Measurements from ENCODE around the gene NRAS.

The NRAS gene

DNA sequence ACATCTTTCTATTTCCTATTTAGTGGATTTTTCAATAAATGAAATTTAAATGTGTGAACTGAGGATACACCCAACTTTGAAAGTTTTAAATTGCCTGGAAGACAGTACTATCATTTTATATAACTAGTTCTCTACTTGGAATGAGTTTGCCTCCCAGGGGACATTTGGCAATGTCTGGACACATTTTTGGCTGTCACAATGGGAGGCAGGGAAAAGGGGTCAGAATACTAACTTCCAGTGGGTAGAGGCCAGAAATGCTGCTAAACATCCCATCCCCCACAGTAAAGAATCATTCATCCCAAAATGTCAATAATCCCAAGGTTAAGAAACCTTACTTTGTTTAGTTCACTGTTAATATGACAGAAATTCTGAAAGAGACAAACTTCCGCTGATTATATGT lies 13.2 kb upstream of the NRAS start:
- no peak for DNase-seq (ENCODE audit: low read depth, low spot score)
- in situ Hi-C loops (cut with HindIII; ENCODE audit: low sequenced_read_pairs), result no loop called here
- H3K4me3 ChIP-seq (ENCODE audit: low read depth, low read length), result no peak overlapping the region
- TF ChIP-seq, protein P1, sequence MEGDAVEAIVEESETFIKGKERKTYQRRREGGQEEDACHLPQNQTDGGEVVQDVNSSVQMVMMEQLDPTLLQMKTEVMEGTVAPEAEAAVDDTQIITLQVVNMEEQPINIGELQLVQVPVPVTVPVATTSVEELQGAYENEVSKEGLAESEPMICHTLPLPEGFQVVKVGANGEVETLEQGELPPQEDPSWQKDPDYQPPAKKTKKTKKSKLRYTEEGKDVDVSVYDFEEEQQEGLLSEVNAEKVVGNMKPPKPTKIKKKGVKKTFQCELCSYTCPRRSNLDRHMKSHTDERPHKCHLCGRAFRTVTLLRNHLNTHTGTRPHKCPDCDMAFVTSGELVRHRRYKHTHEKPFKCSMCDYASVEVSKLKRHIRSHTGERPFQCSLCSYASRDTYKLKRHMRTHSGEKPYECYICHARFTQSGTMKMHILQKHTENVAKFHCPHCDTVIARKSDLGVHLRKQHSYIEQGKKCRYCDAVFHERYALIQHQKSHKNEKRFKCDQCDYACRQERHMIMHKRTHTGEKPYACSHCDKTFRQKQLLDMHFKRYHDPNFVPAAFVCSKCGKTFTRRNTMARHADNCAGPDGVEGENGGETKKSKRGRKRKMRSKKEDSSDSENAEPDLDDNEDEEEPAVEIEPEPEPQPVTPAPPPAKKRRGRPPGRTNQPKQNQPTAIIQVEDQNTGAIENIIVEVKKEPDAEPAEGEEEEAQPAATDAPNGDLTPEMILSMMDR (IDR thresholded peaks at IDR 0.05; ENCODE audit: low read depth, low read length), result no peak

DNA sequence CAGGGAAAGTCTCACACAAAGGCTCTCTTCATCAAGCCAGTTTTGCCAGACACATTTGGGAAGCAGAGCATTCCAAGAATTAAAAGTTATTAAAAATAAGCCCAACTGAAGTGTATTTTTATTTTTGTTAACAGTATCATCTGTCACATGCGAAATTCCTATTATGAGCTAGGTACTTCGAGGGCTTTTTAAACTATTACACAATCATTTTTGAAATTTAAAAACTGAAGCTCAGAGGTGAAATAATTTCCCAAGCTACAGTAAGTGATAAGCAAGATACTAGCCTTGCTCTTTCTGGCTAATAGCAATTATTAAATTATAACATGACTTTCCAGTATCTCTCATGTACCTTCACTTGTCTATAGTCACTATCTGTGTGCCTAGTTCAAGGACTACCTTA lies 12.0 kb upstream of the NRAS start:
- TF ChIP-seq, protein P1 (IDR thresholded peaks at IDR 0.05; ENCODE audit: low read depth, low read length), result no peak
- no peak for DNase-seq (ENCODE audit: low read depth, low spot score)
- in situ Hi-C loops (cut with HindIII; ENCODE audit: low sequenced_read_pairs), result no loop called here
- H3K4me3 ChIP-seq (ENCODE audit: low read depth, low read length), result no peak overlapping the region

DNA sequence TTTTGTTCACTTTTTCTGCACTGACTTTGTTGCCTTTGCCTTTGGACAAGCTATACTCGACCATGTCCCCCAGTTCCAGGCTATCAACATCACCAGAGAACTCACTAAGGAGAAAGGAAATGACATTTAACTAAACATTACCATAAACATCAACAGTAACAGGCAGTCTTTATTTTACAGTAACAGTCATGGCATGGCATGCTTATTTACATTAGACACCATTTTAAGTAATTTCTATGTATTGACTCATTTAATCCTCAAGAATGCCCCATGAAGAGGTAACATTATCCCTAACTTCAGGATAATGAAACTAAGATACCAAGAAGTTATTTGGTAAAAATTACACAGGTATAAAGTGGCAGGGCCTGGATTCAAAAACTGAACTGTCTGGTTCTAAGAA lies 8.7 kb upstream of the NRAS start:
- DNase-seq (ENCODE audit: low read depth, low spot score), result no peak
- TF ChIP-seq, protein P1 (IDR thresholded peaks at IDR 0.05; ENCODE audit: low read depth, low read length), result no peak
- in situ Hi-C loops (cut with HindIII; ENCODE audit: low sequenced_read_pairs), result no loop called here
- no peak overlapping the region for H3K4me3 ChIP-seq (ENCODE audit: low read depth, low read length)

DNA sequence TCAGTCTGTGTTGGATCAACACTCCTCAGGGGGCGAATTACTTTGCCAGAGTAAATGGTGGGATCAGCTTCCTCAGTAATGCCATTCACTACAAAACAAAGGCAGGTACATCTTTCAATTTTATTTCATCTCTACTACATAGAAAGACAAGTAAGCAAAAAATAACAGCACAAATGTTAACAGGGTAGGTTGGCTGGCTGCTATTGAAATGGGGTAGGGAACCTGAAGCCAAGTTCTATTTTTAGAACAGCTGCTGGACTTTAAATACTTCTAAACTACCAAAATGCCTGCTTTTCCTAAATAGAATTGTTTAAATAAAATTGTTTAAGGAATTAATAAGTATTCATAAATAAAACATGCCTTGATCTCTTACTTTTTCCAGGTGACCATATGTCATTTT lies 7.3 kb upstream of the NRAS start:
- DNase-seq (ENCODE audit: low read depth, low spot score), result no peak
- TF ChIP-seq, protein P1 (IDR thresholded peaks at IDR 0.05; ENCODE audit: low read depth, low read length), result no peak
- no peak overlapping the region for H3K4me3 ChIP-seq (ENCODE audit: low read depth, low read length)
- in situ Hi-C loops (cut with HindIII; ENCODE audit: low sequenced_read_pairs), result no loop called here

DNA sequence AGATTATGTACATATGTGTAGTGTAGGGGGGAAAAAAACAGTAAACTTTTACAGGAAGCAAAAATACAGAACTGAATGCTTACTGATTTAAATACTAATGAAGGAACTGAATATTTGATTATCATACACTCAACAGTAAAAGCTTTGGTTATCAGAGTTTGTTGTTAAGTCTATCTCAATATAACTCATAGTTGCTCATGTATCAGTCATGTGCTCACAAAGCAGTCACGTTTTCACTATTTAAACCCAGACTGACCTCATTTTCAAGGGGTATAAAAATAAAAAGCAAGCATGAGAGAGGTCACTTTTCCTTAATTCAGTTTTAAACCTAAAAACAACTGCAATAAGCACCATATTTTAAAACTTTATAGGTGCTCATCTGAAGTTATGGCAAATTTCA lies 6.9 kb upstream of the NRAS start:
- no peak for DNase-seq (ENCODE audit: low read depth, low spot score)
- in situ Hi-C loops (cut with HindIII; ENCODE audit: low sequenced_read_pairs), result no loop called here
- TF ChIP-seq, protein P1 (IDR thresholded peaks at IDR 0.05; ENCODE audit: low read depth, low read length), result no peak

DNA sequence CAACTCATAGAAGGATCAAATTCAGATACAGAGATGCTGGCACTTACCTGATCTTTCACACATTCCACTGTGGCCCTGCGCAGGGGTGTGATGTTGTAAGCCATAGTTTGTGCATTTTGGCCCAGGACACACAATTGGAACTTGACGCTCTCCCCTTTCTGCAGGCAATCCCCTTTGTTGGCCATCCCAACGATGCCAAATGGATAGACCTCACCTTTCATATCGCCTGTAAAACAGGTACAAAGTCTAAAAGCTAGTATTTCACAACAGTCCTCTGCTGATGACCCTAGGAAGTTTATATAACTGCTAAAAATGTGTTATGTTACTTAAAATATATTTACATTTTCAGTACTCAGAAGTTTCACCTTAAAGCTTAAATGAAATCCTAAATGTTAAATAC lies 3.9 kb upstream of the NRAS start:
- TF ChIP-seq, protein P1 (IDR thresholded peaks at IDR 0.05; ENCODE audit: low read depth, low read length), result no peak
- no peak overlapping the region for H3K4me3 ChIP-seq (ENCODE audit: low read depth, low read length)
- DNase-seq (ENCODE audit: low read depth, low spot score), result no peak
- in situ Hi-C loops (cut with HindIII; ENCODE audit: low sequenced_read_pairs), result no loop called here

More for the DNA sequence above, 6.9 kb upstream of the NRAS start:
- H3K4me3 ChIP-seq (ENCODE audit: low read depth, low read length), result no peak overlapping the region

DNA sequence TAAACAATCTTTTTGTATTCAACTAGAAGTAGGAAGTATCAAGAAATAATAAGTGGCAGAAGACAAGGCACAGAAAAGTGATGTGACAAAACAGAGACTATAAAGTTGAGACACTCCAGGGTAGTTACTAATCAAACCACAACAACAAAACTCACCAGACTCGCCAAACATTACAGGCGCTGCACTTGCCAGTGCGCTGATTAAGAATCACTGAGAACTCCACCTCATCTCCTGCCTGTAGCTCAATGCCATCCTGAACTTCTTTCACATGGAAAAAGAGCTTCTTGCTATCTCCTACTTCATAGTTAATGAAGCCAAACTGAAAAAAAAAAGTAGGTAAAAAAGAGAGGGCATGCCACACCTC lies 2.8 kb upstream of the NRAS start:
- peak; percentile 27 for DNase-seq (ENCODE audit: low read depth, low spot score)
- in situ Hi-C loops (cut with HindIII; ENCODE audit: low sequenced_read_pairs), result no loop called here
- TF ChIP-seq, protein P1 (IDR thresholded peaks at IDR 0.05; ENCODE audit: low read depth, low read length), result no peak
- H3K4me3 ChIP-seq (ENCODE audit: low read depth, low read length), result no peak overlapping the region
